CD4-positive, alpha-beta T cell treated with Interleukin-10 for 1 hour (primary cell): ENCODE measurements around the gene AFF3.

Source experiments
- DNase-seq: peaks from one replicate; pipeline ENCODE4 v3.0.0-alpha.2; 2020

Gene AFF3

DNA sequence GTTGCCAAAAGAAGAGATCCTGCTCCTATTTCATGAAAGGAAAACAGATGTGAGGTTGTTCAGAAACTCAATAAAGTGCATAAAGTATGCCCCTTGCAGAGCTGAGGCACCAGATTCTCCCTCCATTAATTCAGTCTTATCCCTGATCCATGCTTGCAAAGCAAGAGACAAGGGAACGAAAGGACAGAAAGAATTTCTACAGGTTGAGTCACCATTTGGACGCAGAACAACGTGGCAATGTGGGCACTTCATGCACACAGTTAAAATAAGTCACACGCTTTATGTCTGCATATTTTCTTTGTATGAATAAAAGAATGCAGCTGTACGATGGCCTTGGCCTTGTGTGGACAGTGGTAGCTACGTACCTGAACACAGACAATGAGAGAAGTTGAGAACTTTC is 330.8 kb downstream of the AFF3 start:
- DNase-seq = no peak

DNA sequence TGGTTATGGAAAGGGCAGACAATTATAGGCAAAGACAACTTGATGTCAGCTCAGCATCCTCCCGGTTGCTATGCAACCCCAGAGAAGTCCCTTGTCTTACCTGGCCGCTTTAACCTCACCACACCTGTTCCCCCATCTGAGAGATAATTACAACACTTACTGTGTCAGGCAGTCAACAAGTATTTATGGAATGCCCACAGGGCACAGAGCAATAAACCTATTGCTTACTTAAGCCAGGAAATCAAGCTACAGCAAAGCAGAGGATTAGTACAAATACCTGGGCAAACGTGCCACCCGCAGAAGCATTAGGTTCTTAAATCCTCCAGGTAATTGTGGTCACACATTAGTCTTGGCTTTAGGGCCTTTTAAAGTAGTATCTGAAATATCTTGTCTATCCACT is 332.2 kb downstream of the AFF3 start:
- DNase-seq = no peak

DNA sequence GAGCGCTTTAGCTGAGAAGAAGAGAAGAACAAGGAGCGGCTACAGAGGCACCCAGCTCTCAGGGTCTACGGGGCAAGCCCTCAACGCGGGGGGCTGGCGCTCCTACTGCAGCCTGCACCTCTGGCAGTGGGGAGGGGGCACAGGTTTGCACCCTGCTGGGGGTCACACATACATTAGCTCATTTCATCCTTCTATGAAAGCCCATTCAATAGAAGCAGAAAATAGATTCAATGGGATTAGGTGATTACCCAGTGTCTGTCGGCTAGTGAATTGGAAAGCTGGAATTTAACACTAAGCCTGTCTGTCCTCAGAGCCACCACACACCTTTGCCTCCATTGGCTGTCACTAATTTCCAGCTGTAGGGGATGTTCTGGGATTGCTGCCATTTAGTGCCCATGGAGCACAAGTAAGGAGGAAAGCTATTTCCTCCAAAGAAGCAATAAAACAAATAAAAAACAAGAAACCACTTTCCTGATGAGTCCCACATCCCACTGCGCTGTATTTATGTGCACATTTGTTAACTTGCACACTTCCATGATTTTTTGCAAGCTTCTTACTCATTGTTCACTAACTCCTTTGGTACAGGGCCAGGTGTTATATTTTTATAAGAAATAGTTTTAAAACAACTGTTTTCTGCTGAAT is 333.0 kb downstream of the AFF3 start:
- no peak for DNase-seq

DNA sequence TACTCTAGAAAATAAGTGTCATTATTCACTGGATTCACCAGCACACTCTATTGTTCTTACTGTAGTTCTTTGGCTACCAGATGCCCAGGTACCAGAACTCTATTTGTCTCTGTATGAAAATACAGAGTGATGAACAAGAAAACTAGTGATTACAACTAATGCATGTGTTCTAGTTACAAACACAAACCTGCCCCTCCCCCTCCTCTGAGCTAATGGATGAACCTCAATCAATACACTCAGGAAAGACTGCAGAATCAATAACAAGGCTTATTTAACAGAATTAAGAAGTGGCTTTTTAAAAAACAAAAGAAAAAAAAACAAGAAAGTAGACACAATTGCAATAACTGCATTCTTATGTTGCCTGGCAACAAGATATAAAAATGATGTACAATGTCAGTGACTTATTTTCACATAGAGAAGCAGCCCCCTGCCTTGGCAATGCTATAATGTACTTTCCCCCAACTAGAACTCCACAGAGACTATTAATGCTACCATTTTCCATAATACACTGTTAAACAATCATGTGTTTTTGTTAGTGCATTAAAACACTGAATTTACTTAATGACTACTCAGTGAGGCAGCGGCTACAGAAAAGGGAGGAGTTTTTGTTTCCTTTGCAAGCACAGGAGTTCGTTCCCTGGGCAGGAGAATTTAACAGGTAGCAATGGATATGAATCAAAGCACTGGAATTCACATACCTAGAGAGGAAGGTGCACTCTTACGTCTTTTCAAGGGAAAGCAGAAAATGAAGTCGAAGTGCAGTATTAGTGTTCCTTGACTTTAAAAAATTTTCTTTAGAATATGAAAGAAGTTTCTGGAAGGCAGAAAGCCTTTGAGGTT is 333.8 kb downstream of the AFF3 start:
- no peak for DNase-seq

DNA sequence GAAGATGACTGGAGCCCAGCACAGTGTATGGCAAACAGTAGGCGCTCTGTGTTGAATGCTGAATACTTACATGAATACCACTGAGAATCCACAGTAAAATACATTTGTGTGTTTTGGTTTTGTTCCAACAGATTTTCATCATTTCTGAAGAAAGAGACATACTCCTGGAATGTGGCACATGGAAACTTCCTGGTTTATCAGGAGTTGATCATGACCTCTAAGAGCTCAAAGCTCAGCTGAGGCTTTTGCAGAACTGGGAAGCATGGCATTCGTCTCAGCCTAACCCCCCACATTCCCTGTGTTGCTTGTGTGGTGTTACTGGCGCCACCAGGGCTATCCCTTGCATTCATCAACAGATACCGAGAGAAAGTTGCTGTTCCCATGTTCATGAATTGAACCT is 335.6 kb downstream of the AFF3 start:
- DNase-seq = no peak

DNA sequence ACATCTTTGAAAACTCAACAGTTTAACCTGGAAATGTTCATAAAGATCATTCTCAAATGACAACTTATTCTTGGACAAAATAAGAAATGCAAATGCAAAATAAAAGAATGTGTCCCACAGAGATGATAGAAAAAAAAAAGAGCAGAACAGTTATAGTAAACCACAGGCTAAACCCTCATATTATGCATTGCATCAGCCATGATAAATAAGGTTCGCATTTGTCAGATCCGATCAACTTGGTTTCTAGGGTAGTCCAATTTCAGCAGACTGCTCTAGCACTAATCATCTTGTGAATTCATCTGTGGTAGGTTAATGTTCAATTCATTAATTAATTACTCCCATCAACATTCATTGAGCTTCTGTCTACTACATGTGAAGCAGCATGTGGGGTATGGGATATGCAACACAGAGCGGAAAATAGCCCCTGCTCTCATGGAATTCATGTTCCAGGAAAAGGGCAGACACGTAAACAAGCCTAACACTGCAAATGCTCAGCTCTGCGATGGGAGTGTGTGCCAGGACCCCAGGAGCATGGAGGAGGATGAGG is 336.4 kb downstream of the AFF3 start:
- no peak for DNase-seq

DNA sequence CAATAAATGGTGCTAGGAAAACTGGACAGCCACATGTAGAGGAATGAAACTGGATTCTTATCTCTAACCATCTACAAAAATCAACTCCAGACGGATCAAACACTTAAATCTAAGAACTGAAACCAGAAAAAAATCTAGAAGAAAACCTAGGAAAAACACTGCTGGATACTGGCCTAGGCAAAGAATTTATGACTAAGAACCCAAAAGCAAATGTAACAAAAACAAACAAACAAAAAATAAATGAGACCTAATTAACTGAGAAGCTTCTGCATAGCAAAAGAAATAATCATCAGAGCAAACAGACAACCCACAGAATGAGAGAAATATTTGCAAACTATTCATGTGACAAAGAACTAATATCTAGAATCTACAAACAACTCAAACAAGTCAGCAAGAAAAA is 338.5 kb downstream of the AFF3 start:
- no peak for DNase-seq

DNA sequence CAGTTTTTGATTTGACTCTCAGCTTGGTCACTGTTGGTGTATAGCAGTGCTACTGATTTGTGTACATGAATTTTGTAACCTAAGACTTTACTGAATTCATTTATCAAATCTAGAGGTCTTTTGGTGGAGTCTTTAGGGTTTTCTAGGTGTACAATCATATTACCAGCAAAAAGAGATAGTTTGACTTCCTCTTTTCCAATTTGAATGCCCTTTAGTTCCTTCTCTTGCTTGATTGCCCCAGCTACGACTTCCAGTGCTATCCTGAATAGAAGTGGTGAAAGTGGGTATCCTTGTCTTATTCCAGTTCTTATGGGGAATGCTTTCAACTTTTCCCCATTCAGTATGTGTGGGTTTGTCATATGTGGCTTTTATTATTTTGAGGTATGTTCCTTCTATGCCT is 339.7 kb downstream of the AFF3 start:
- no peak for DNase-seq

DNA sequence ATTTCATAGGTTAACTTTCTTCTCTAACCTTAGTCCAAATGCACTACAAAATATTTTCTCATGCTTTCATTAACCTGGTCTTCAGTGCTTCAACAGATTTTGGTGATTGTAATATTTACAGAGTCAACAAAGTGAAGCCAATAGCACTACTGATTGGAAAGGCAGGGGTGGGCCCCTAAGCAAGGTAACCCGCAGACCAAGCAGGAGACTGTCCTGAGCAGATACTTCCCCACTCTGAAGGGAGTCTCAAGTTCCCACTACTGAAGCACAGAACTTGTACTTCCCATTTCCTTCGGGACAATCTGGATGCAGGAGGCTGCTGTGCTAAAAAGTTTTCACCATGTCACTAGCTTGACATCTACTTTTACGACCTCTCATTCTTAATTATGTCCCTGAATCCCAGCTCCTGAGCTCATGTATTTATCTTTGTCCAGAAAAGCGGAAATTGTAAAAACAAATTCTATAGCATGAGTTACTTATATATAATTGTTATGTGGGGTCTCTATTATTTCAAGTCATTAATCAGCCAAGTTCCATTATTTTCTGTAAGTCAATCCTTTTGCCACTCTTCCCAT is 341.0 kb downstream of the AFF3 start:
- no peak for DNase-seq

DNA sequence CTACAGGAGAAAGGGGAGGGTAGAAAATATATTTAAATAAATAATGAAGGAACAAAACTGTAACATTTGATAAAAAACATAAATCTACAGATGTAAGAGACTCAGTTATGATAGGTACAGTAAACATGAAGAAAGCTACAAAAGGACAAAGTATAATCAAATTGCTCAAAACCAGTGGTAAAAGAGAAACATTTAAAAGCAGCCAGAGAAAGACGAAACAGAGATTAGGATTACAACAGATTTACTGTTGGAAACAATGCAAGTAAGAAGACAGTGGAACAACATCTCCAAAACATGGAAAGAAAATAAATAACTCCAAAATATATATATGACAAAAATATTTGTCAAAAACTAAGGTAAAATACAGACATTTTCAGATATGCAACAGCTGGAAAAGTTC is 344.9 kb downstream of the AFF3 start:
- DNase-seq = no peak

DNA sequence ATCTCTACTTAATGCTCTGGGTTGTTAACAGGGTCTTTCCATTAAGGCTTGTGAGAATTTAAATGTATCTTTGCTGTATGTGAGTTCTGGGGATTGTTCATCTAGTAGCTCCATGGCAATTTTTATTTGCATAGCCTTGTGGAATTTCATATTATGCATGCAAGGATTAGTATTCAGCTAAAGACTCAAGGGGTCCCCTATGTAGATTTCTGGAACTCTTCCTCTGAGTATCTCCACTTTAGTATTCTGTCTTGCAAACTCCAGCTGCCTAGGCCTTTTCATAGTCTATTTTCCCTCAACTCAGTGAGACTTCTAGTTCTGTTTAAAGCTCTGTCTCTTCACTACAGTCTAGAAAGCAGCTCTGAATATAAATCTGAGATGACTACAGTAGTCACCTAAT is 348.0 kb downstream of the AFF3 start:
- no peak for DNase-seq

DNA sequence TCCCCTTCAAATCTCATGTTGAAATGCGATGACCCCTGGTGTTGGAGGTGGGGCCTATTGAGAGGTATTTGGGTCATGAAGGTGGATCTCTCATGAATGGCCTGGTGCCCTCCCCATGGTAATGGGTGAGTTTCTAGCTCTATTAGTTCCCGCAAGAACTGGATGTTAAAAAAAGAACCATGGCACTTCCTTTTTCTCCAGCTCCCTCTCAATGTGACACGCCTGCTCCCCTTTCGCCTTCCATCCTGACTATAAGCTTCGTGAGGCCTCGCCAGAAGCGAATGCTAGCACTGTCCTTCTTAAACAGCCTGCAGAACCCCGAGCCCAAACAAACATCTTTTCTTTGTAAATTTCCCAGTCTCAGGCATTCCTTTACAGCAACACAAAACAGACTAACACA is 349.4 kb downstream of the AFF3 start:
- no peak for DNase-seq

DNA sequence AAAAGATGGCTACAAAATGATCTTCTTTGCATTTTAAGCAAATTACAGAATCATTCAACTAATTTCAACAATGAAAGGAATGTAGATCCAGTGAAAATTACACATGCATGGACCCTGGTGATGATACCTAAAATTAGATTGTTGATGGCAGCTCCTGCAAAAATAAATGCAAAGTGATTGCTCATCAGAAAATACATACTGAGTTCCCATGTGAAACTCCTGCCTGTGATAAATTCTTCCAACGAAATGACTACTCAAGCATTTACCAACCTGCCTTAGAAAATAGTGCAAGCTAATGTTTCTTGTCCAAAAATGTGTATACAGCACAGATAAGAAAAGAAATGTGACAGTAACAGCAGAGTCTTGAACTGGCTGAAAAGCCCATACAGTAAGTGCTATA is 352.5 kb downstream of the AFF3 start:
- DNase-seq = no peak

DNA sequence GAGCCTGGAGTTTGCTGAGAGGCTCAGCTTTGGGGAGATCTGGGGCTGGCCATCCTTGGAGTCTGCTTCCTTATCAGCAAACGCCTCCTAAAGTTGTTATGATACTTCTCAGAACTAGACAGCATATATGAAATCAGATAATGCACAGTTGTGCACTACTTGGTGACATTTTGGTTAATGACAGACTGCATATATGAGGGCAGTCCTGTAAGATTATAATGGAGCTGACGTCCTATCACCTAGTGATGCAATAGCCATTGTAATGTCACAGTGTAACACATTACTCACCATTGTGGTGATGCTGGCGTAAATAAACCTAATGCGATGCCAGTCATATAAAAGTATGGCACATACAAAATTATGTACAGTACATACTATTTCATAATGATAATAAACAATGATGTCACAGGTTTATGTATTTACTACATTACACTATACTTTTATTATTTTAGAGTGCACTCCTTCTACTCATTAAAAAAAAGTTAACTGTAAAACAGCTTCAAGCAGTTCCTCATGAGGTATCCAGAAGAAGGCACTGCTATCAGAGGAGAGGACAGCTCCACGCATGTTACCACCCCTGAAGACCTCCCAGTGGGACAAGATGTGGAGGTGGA is 354.5 kb downstream of the AFF3 start:
- no peak for DNase-seq

DNA sequence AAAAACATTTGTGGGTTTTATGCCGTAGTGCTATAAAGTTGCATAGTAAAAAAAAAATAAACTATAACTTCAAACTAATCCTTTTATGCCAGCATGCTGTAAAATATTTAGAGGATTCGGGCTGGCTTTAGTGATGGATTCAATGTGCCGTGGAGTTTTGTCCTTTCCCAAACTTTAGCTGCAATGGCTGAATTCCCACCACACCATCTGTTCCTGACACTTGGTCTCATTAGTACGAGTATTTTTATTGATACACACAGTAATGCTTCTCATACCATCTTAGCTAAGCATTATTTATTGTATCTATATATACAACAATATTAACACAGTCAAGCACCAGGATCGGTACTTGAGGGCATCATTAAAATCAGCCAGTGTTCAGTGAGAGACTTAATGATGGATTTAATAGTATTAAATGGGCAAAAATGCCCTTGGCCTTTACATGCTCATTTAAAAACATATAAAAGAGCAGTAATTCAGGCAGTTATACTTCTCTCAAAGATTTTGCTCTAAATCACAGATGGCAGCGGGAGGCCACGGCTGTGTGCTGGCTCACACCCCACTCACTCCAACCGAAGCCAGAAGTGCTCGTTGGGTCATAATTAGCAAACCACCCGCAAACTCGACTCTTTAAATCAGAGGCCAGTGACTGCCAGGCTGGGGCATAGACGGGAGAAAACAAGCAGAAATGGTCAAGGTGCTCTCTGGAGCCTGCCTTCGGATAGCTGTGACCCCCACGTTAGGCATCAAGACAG is 355.6 kb downstream of the AFF3 start:
- DNase-seq = no peak

DNA sequence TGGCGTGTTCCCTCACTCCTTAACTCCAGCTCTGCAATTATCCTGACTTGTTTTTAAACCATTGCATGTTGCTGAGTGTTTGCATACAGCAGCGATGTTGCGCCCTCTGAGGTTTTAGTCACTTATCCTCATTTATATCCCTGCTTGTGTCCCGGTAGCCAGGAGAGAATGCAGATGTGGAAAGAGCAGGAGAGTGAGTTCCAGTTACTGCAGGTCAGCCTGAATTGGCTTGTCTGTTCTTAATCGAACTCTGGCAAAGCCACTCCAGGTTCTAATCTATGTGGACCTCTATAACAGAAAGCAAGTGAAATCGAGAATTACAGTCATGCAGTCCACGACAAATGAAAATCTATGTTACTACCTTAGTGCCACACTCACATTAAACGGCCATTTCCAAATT is 357.4 kb downstream of the AFF3 start:
- no peak for DNase-seq

DNA sequence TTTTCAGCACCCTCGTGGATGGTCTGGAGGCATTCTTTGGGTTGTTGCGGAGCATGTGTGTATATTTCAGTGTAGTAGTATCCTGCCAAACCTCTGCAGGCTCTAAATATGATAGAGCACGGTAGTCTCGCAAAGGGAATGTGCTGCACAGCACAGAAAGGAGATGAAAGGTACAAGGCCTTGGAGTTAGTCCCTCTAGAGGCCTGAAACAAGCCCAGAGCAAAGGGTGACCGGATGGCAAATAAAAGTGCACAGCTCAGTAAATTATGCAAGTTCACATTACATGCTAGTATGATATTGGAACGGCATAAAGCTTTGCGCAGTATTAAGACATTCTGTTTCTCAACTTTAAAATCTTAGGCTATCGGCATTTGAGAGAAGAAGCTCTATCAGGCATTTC is 358.1 kb downstream of the AFF3 start:
- no peak for DNase-seq

DNA sequence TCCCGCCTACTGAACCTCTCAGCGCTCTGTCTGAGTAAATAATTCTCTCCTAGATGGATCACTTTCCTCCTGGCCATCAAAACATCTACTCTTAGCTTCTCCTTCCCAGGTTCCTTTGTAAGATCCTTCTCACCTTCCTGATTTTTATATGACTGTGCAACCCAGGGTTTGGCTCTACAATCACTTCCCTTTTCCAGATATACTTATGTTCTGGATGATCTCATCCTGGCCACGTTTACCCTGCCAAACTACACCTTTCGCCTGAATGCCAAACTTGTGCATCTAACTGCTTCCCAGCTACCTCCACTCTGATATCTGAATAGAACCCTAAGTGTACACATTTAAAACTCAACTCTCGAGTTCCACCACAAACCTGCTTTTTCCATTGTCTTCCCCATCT is 362.1 kb downstream of the AFF3 start:
- no peak for DNase-seq

DNA sequence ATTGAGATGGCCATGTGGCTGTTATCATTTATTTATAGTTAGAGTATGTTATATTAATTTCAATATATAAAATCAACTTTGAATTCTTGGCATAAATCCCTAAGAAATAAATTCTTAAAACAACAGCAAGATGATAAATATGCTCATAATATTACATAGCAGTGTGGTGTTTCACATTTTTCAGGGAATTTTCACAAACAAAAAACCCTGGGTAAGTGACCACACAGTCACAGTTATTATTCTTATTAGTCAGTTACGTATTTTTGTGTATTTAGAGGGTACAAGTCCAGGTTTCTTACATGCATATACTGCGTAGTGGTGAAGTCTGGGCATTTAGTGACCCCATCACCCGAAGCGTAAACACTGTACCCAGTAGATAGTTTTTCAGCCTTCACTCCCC is 363.1 kb downstream of the AFF3 start:
- DNase-seq = no peak

DNA sequence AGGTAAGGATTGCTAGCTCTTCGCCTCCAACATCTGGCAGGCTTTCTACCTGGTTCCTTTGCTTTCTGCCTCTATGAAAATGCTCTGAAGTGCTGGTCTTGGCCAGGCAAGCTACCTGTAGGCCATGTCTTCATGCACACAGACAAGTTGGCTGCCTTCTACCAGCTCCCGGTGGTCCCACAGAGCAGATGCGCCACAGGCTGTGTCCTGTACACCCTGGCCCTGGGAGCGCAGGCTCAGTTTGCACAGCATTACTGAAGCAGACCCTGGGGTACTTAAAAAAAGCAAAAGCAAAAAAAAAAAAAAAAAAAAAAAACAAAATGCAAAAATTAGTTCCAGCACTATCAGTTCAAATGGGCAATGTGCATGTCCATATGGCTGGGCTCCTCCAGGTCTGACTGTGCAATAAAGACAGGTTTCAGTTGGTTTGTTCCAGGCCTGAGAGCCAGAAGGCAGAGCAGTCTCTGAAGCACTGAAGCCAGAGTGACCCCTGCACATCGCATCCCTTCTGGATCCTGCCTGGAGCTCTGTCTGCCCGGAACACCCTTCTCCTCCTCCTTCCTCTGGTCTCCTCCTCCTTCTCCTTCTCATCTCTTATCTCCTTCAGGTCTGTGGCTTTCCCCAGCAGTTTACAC is 364.6 kb downstream of the AFF3 start:
- DNase-seq = no peak

DNA sequence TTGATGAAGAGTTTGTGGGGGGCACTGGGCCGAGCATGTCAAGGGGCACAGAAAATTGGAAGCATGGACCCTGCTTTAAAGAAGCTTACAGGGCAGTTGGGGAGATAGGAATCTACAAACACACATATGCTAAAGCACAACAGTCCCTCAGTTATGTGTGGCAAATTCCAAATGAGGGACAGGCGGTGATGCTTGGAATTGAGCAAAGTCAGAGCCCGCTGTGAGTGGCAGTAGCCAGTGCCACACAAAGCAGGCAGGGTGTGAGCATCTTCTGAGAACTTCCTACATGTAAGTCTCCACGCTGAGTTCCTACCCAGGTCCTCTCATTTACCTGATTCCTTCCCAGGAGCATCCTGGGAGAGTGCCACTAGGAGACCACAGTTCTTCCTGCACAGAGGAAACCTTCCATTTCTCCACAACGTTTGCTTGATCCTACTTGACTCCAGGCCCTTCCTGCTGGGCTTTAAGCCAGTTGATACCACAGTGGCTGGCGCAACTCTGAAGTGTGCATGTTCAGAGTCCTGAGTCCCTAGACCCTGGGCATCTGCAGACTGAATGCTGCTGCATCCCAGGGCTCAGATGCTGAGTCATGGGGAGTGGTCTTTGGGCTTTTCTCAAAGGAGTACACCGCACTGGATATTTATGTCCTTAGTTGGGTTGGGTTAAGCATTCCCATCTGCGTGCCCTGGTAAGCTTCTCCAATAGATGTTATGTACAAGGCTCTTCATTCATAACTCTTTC is 365.3 kb downstream of the AFF3 start:
- DNase-seq = no peak
